HG02588 (cell line): Measurements from ENCODE around the gene PSMG1.

ENCODE experiments used
- ATAC-seq: cut with Tn5 transposase; IDR thresholded peaks from one replicate; pipeline ENCODE4 v1.9.1; 2021; ENCODE audit warnings: mild to moderate bottlenecking, moderate library complexity; ENCODE audit not compliant: unreplicated experiment

The PSMG1 gene

DNA sequence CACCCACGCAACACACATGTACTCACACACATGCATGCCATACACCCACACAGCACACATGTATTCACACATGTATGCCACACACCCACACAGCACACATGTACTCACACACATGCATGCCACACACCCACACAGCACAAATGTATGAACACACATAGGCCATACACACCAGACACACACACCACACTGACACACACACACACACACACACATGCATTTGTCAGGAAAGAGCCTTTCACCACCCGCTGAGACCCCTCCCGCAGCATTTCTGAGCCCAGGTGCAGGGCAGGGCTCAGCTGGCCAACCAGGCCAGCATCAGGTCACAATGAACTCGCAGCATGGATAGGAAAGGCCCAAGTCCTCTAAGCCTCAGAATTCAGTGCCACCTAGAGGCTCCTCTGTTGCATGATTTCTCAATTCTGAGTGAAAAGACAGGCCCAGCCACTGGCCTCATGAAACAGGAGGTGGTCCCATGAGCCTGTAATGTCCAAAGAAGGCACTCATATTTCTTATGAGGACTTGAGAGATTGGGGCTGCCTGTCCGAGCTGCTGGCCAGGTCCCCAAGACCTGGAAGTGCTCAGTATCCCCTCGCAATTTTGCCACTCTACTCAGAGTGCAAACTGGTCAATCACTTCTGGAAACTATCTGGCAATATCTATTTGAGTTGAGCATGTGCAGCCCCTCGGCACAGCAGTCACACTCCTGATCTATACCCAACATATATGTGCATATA, 57.3 kb downstream of the PSMG1 start:
- no peak for ATAC-seq
